ENCODE measurements around the gene GYPA.
"Not testable (repeated sequence)": the region's sequence is repeated elsewhere in the genome, so short reads cannot be mapped to it uniquely, and the experiment has no call there.

DNA sequence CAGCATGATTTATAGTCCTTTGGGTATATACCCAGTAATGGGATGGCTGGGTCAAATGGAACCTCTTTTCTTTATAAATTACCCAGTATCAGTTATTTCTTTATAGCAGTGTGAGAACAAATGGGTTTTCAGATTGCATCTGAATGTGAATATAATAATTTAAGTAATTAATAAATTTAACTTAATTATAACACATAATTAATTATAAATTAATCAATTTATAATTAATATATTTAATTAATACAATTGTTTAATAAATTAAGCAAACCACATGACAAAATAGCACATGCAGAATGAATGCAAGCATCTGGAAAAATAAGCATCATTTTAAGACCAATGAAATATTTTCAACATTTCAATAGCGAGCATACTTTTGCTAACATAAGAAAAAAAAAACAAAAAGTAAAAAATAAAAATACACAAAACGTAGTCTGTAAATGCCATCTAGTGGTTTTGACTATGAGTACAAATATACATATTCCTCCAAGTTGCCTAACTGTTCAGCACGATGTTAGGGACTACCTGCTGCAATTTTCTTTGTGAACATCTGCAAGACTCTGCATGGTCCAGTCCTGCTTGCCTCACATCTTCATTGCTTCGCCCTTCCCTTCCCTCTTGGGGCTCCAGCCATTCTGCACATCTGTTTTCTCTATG is 16.4 kb downstream of the GYPA start:
- not testable (repeated sequence) for TF ChIP-seq POLR2AphosphoS5 (IDR thresholded peaks at IDR 0.05)
- TF ChIP-seq, protein P1, sequence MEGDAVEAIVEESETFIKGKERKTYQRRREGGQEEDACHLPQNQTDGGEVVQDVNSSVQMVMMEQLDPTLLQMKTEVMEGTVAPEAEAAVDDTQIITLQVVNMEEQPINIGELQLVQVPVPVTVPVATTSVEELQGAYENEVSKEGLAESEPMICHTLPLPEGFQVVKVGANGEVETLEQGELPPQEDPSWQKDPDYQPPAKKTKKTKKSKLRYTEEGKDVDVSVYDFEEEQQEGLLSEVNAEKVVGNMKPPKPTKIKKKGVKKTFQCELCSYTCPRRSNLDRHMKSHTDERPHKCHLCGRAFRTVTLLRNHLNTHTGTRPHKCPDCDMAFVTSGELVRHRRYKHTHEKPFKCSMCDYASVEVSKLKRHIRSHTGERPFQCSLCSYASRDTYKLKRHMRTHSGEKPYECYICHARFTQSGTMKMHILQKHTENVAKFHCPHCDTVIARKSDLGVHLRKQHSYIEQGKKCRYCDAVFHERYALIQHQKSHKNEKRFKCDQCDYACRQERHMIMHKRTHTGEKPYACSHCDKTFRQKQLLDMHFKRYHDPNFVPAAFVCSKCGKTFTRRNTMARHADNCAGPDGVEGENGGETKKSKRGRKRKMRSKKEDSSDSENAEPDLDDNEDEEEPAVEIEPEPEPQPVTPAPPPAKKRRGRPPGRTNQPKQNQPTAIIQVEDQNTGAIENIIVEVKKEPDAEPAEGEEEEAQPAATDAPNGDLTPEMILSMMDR (IDR thresholded peaks at IDR 0.05 in 8 of 11, conservative IDR thresholded peaks at IDR 0.05 in 3 of 11), result not testable (repeated sequence)

Measured in spleen (tissue), 7 donors.